Naive thymus-derived CD4-positive, alpha-beta T cell (primary cell): Measurements from ENCODE around the gene ANKS3. TPM values are rescaled to one million over a fixed set of nuclear protein-coding genes. Genes with fewer than 3 reads are reported as not detected.

Experiments
- ATAC-seq: fragments of 150-1000 bp; cut with Tn5 transposase; 2 replicates; pipeline ENCODE4 v1.10.0; 2021; ENCODE audit warnings: mild to moderate bottlenecking, moderate library complexity
- CTCF ChIA-PET: fragments of 350-600 bp; sonication (Branson Sonifier 250); formaldehyde crosslinking; loops from one replicate; lab custom pipeline; 2021; ENCODE audit warnings: antibody characterized with exemption; lab: Charles Lee
- POLR2A ChIA-PET: fragments of 350-600 bp; sonication (Branson Sonifier 250); formaldehyde crosslinking; loops from one replicate; lab custom pipeline; 2021; ENCODE audit warnings: antibody characterized with exemption, inconsistent platforms; lab: Charles Lee
- DNase-seq, 9 donors: peaks; one replicate each; pipeline versions ENCODE4 v3.0.0 to v3.0.0-alpha.2; 2020 to 2022; ENCODE audit warnings: mixed read lengths in 1 of 9
- H3K27ac ChIP-seq: one replicate; pipeline ENCODE4 v1.7.0; 2013; ENCODE audit warnings: mild to moderate bottlenecking, low read depth, low read length, moderate library complexity
- H3K27me3 ChIP-seq, 2 donors: one replicate each; pipeline ENCODE4 v1.7.0; 2013; ENCODE audit warnings: low read length in 2 of 2, mild to moderate bottlenecking in 2 of 2, moderate library complexity in 2 of 2; ENCODE audit not compliant: control insufficient read depth in 2 of 2, insufficient read depth in 2 of 2
- H3K36me3 ChIP-seq, 3 experiments: 1 replicate in 2 of 3; 2 replicates in 1 of 3; pipeline ENCODE4 v1.7.0; 2013; ENCODE audit warnings: low read length in 3 of 3, mild to moderate bottlenecking in 3 of 3, moderate library complexity in 1 of 3; ENCODE audit not compliant: insufficient read depth in 3 of 3, control insufficient read depth in 2 of 3
- H3K4me1 ChIP-seq, 2 donors: one replicate each; pipeline ENCODE4 v1.7.0; 2013; ENCODE audit warnings: low read length in 2 of 2, mild to moderate bottlenecking in 2 of 2, moderate library complexity in 1 of 2; ENCODE audit not compliant: control insufficient read depth in 2 of 2, insufficient read depth in 2 of 2
- H3K4me3 ChIP-seq: 2 replicates; pipeline ENCODE4 v1.7.0; 2013; ENCODE audit warnings: mild to moderate bottlenecking, low read length
- H3K9me3 ChIP-seq, 3 experiments: 1 replicate in 2 of 3; 2 replicates in 1 of 3; pipeline ENCODE4 v1.7.0; 2013; ENCODE audit warnings: low read length in 3 of 3; ENCODE audit not compliant: control insufficient read depth in 2 of 3
- H3K27ac Mint-ChIP-seq, 9 donors: one replicate each; pipeline ENCODE4 v1.8.0; 2020 to 2022; ENCODE audit warnings: mixed read lengths in 9 of 9, mild to moderate bottlenecking in 8 of 9, moderate library complexity in 5 of 9, inconsistent platforms in 2 of 9
- H3K27me3 Mint-ChIP-seq, 5 donors: one replicate each; pipeline ENCODE4 v1.8.0; 2021 to 2022; ENCODE audit warnings: mixed read lengths in 5 of 5, mild to moderate bottlenecking in 1 of 5
- H3K36me3 Mint-ChIP-seq, 5 donors: one replicate each; pipeline ENCODE4 v1.8.0; 2020 to 2022; ENCODE audit warnings: mixed read lengths in 5 of 5, mild to moderate bottlenecking in 3 of 5, inconsistent platforms in 1 of 5
- H3K4me1 Mint-ChIP-seq, 7 donors: one replicate each; pipeline ENCODE4 v1.8.0; 2020 to 2022; ENCODE audit warnings: mixed read lengths in 7 of 7, mild to moderate bottlenecking in 3 of 7, inconsistent platforms in 1 of 7
- H3K4me3 Mint-ChIP-seq, 10 donors: one replicate each; pipeline ENCODE4 v1.8.0; 2020 to 2022; ENCODE audit warnings: mild to moderate bottlenecking in 10 of 10, mixed read lengths in 10 of 10, moderate library complexity in 6 of 10, inconsistent platforms in 2 of 10
- H3K9me3 Mint-ChIP-seq, 11 donors: one replicate each; pipeline ENCODE4 v1.8.0; 2020 to 2022; ENCODE audit warnings: mixed read lengths in 11 of 11, mild to moderate bottlenecking in 4 of 11, inconsistent platforms in 1 of 11, moderate library complexity in 1 of 11
- intact Hi-C, 2 donors: fragments of 100-400 bp; cut with micrococcal nuclease; formaldehyde crosslinking; loops; one replicate each; pipeline ENCODE4 v1.15.1; 2023
- polyA plus RNA-seq, 2 donors: library from polyadenylated mRNA; unstranded; fragments of 300-500 nt; fragmentation: Illumina TruSeq; gene quantifications; one replicate each; pipeline ENCODE4 v1.2.3, GENCODE V29; 2021
- total RNA-seq, 6 experiments: library from RNA in 5 of 6; stranded (reverse) in 5 of 6; gene quantifications; 1 replicate in 5 of 6; 2 replicates in 1 of 6; pipeline ENCODE4 v1.2.3 and lab custom pipeline; 2021 to 2026

Gene ANKS3
- total and polyA plus RNA-seq, 7 experiments from 2014 or later: 4.1 to 32.7 (median 21.5) TPM

GRCh38 chr16:4704913-4705312 is 29.2 kb downstream of the ANKS3 start:
- Histone ChIP-seq H3K4me3 (no peak overlapping the region), H3K4me1 (no peaks in the 10 kb centered on the region), H3K27me3 (no peaks in the 10 kb centered on the region), H3K9me3 (no peaks in the 10 kb centered on the region), H3K36me3 (peaks cover 0 to 62% (median 13%) of the 10 kb centered on the region in 3 experiments), H3K27ac (no peak overlapping the region)
- Mint-ChIP-seq H3K4me3 (no peak overlapping the region), H3K36me3 (peaks cover 2 to 29% (median 12%) of the 10 kb centered on the region in 5 donors), H3K9me3 (no peaks in the 10 kb centered on the region), H3K4me1 (peaks cover 0 to 4% (median 0%) of the 10 kb centered on the region in 7 donors), H3K27ac (no peak overlapping the region), H3K27me3 (no peaks in the 10 kb centered on the region)
- intact Hi-C loops: no loop called here
- ChIA-PET POLR2A (interaction anchor here (1.5 kb wide), 1 partner anchor 12 kb away, joined by 5 read pairs; the partner anchor contains the start of gene NUDT16L1), CTCF (no interaction called here)
- ATAC-seq (no peak), DNase-seq (no peak)

- H3K36me3 Mint-ChIP-seq: peaks cover 6 to 29% (median 11%) of the 10 kb centered on the region in 5 donors
- H3K27ac Mint-ChIP-seq: no peak overlapping the region
- H3K27me3 Mint-ChIP-seq: no peaks in the 10 kb centered on the region
- ATAC-seq (no peak), DNase-seq (no peak)
- intact Hi-C loops: no loop called here
- Histone ChIP-seq H3K27me3 (no peaks in the 10 kb centered on the region), H3K4me3 (no peak overlapping the region), H3K4me1 (no peaks in the 10 kb centered on the region), H3K36me3 (peaks cover 0 to 65% (median 13%) of the 10 kb centered on the region in 3 experiments), H3K27ac (no peak overlapping the region), H3K9me3 (no peaks in the 10 kb centered on the region)
- H3K4me1 Mint-ChIP-seq: peaks cover 0 to 7% (median 0%) of the 10 kb centered on the region in 7 donors
- H3K4me3 Mint-ChIP-seq: no peak overlapping the region
- no peaks in the 10 kb centered on the region for H3K9me3 Mint-ChIP-seq
- ChIA-PET POLR2A (interaction anchor here (1.5 kb wide), 1 partner anchor 11 kb away, joined by 5 read pairs; the partner anchor contains the start of gene NUDT16L1), CTCF (no interaction called here)
Observed at GRCh38 chr16:4704491-4704890, 29.6 kb downstream of the ANKS3 start.

DNA sequence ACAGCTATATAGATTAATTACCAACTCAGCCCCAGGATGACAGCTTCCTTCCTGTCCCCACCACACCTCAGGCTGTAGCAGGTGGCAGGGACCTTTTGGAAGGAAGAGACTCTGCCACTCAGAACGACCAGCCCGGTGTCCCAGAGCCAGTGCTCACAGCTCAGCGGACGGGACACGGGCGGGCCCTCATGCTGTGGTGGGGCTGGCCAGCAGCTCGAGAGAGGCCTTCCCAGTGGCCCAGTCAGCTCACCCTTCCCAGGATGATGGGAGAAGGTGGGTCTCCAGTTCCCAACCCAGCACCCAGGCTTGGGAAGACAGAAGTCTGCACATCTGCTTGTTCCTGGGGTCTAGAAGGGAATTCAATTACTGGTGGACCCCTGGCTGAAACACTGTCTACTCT is 30.2 kb downstream of the ANKS3 start:
- H3K27ac Mint-ChIP-seq: peak overlapping the region in 2 of 9 donors; percentile 40 to 46
- H3K27ac ChIP-seq: no peak overlapping the region
- CTCF ChIA-PET: no interaction called here
- POLR2A ChIA-PET: interaction anchor here (1.5 kb wide), 1 partner anchor 11 kb away, joined by 5 read pairs; the partner anchor contains the start of gene NUDT16L1
- no peaks in the 10 kb centered on the region for H3K9me3 ChIP-seq
- H3K27me3 Mint-ChIP-seq: no peaks in the 10 kb centered on the region
- no peak for DNase-seq
- H3K27me3 ChIP-seq: no peaks in the 10 kb centered on the region
- H3K36me3 Mint-ChIP-seq: peaks cover 6 to 32% (median 8%) of the 10 kb centered on the region in 5 donors
- peaks cover 0 to 71% (median 13%) of the 10 kb centered on the region in 3 experiments for H3K36me3 ChIP-seq
- intact Hi-C loops: no loop called here
- H3K4me1 Mint-ChIP-seq: peaks cover 0 to 7% (median 0%) of the 10 kb centered on the region in 7 donors
- no peaks in the 10 kb centered on the region for H3K9me3 Mint-ChIP-seq
- H3K4me1 ChIP-seq: no peaks in the 10 kb centered on the region
- no peak overlapping the region for H3K4me3 Mint-ChIP-seq
- no peak overlapping the region for H3K4me3 ChIP-seq
- no peak for ATAC-seq

DNA sequence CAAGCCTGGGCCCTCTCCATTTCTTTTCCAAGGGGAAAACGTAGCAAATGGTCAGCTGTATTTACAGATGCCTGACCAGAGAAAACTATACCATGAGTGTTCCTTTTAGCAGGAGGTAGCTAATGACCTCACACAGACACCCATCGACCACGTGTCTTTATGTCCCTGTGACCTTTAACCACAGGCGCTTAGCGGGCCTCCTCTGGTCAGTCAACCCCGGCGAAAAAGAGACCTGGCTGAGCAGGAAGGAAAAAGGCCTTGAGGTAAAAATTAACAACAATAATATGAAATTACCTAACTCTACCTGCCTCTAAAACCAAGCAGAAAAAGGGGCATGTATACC is 31.6 kb downstream of the ANKS3 start:
- peaks cover 0 to 80% (median 13%) of the 10 kb centered on the region in 3 experiments for H3K36me3 ChIP-seq
- DNase-seq: no peak
- Mint-ChIP-seq H3K4me3 (no peak overlapping the region), H3K9me3 (no peaks in the 10 kb centered on the region), H3K36me3 (peaks cover 6 to 26% (median 8%) of the 10 kb centered on the region in 5 donors), H3K4me1 (peaks cover 0 to 7% (median 0%) of the 10 kb centered on the region in 7 donors), H3K27me3 (no peaks in the 10 kb centered on the region), H3K27ac (peak overlapping the region in 3 of 9 donors; percentile 22 to 72 (median 32))
- H3K9me3 ChIP-seq: no peaks in the 10 kb centered on the region
- H3K4me3 ChIP-seq: no peak overlapping the region
- POLR2A ChIA-PET: no interaction called here
- H3K4me1 ChIP-seq: no peaks in the 10 kb centered on the region
- CTCF ChIA-PET: no interaction called here
- intact Hi-C loops: no loop called here
- no peak overlapping the region for H3K27ac ChIP-seq
- ATAC-seq: no peak
- no peaks in the 10 kb centered on the region for H3K27me3 ChIP-seq

DNA sequence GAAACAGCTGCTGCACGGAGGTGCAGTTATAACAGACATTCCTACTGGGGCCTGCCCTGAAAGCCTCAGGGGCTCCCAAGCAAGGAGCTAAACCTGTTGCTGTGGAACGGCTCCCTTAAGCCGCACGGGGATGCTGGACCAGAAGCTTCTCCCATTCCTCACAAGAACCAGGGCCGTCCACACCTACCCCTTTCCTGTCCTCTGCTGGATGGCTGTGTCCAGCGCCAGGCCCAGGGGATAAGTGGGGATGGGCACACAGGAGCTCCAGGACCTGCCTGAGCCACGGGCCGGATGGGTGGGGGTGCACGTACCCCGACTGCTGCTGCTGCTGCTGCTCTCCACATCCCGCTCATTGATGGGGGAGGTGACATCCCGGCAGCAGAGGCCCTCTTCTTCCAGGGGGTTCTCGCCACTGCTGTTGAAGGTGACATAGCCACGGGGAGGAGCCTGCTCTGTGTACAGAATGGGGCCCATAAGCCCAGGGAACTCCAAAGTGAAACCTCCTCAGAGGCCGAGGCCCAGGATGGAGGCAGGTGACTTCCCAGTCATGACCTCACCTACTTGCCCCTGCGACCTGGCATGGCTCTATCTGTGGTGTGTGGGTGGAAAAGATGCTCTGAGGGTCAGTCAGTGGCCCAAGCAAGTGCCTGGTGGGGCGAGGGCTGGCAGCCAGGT is 32.1 kb downstream of the ANKS3 start:
- Mint-ChIP-seq H3K27ac (peak overlapping the region in 3 of 9 donors; percentile 22 to 72 (median 32)), H3K27me3 (no peaks in the 10 kb centered on the region), H3K9me3 (no peaks in the 10 kb centered on the region), H3K4me1 (peaks cover 0 to 7% (median 0%) of the 10 kb centered on the region in 7 donors), H3K4me3 (no peak overlapping the region), H3K36me3 (peaks cover 5 to 23% (median 7%) of the 10 kb centered on the region in 5 donors)
- DNase-seq (no peak), ATAC-seq (no peak)
- Histone ChIP-seq H3K27me3 (no peaks in the 10 kb centered on the region), H3K36me3 (peaks cover 0 to 80% (median 14%) of the 10 kb centered on the region in 3 experiments), H3K9me3 (no peaks in the 10 kb centered on the region), H3K4me1 (no peaks in the 10 kb centered on the region), H3K4me3 (no peak overlapping the region), H3K27ac (no peak overlapping the region)
- POLR2A ChIA-PET: no interaction called here
- intact Hi-C loops: no loop called here
- CTCF ChIA-PET: no interaction called here

DNA sequence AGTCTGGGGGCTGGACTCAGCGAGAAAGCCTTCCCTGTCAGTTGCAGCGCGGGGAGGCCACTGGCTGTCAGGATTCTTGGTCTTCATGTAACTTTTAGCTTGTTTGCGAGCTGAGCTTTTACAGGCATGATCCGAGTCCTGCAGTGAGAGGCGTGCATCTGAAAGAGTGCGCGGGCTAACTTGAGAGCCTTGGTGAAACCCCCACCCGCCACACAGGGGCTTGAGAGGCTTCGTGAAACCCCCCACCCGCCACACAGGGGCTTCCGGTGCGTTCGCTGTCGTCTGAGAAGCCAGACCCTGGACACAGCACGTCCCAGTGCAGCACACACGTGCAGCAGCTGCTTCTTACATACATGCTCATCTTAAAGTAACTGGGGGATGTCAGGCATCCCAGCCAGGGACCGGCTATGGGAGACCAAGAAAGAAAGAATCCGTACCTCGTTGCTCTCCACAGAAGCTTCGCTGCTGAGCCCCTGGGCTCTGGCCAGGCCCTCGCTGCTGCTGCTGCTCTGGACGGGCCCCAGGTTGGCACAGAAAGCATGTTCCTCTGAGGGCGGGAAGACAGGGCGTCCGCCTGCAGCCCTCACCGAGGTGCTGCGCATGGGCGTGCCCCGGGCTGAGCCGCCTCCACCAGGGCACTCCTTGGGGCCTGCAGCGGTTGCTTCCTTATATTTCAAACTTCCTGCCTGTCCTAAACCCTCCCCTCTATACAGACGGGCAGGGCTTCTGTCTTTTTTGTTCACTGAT is 32.9 kb downstream of the ANKS3 start:
- no peaks in the 10 kb centered on the region for H3K4me1 ChIP-seq
- DNase-seq (no peak), ATAC-seq (peak; percentile 12)
- no peaks in the 10 kb centered on the region for H3K9me3 ChIP-seq
- CTCF ChIA-PET: no interaction called here
- Mint-ChIP-seq H3K36me3 (peaks cover 0 to 17% (median 3%) of the 10 kb centered on the region in 5 donors), H3K9me3 (no peaks in the 10 kb centered on the region), H3K4me1 (peaks cover 0 to 7% (median 0%) of the 10 kb centered on the region in 7 donors), H3K4me3 (no peak overlapping the region), H3K27ac (no peak overlapping the region), H3K27me3 (no peaks in the 10 kb centered on the region)
- POLR2A ChIA-PET: no interaction called here
- H3K36me3 ChIP-seq: peaks cover 0 to 85% (median 16%) of the 10 kb centered on the region in 3 experiments
- H3K27ac ChIP-seq: no peak overlapping the region
- no peak overlapping the region for H3K4me3 ChIP-seq
- intact Hi-C loops: no loop called here
- no peaks in the 10 kb centered on the region for H3K27me3 ChIP-seq
